ENCODE results near the gene A4GALT.

GRCh38 chr22:42654436-42655073, 66.1 kb downstream of the A4GALT start:
- TF ChIP-seq CTCF (IDR thresholded peaks at IDR 0.05) (no peak), SIN3A (IDR thresholded peaks at IDR 0.05; ENCODE audit: borderline replicate concordance, insufficient read depth, low read depth, low read length) (no peak), POLR2AphosphoS5 (IDR thresholded peaks at IDR 0.05; ENCODE audit: low read depth, low read length) (no peak)
